Subcutaneous abdominal adipose tissue (tissue), 5 donors: ENCODE measurements around the gene GRID1.

Experiments
- H3K27ac ChIP-seq: one replicate; pipeline ENCODE4 v1.7.0; 2013; ENCODE audit warnings: low read depth, mild to moderate bottlenecking, inconsistent platforms, low read length, moderate library complexity
- H3K27me3 ChIP-seq, 5 donors: one replicate each; pipeline ENCODE4 v1.7.0; 2013; ENCODE audit warnings: low read length in 5 of 5, inconsistent platforms in 1 of 5; ENCODE audit not compliant: control insufficient read depth in 5 of 5, insufficient read depth in 4 of 5
- H3K36me3 ChIP-seq, 5 donors: one replicate each; pipeline ENCODE4 v1.7.0; 2013; ENCODE audit warnings: low read length in 5 of 5; ENCODE audit not compliant: control insufficient read depth in 5 of 5, insufficient read depth in 5 of 5
- H3K4me1 ChIP-seq, 5 donors: one replicate each; pipeline ENCODE4 v1.7.0; 2013; ENCODE audit warnings: low read length in 5 of 5, mild to moderate bottlenecking in 3 of 5, moderate library complexity in 1 of 5; ENCODE audit not compliant: control insufficient read depth in 5 of 5, insufficient read depth in 5 of 5
- H3K4me3 ChIP-seq, 5 donors: one replicate each; pipeline ENCODE4 v1.7.0; 2013; ENCODE audit warnings: low read length in 5 of 5, low read depth in 1 of 5
- H3K9ac ChIP-seq, 5 donors: one replicate each; pipeline ENCODE4 v1.7.0; 2013; ENCODE audit warnings: low read length in 5 of 5, mild to moderate bottlenecking in 4 of 5, moderate library complexity in 3 of 5
- H3K9me3 ChIP-seq, 5 donors: one replicate each; pipeline ENCODE4 v1.7.0; 2013; ENCODE audit warnings: low read length in 5 of 5; ENCODE audit not compliant: control insufficient read depth in 5 of 5
- donor health status: healthy.
- donor health status: healthy.
- donor health status: healthy.
- donor health status: healthy.
- donor health status: healthy.

GRID1 gene

DNA sequence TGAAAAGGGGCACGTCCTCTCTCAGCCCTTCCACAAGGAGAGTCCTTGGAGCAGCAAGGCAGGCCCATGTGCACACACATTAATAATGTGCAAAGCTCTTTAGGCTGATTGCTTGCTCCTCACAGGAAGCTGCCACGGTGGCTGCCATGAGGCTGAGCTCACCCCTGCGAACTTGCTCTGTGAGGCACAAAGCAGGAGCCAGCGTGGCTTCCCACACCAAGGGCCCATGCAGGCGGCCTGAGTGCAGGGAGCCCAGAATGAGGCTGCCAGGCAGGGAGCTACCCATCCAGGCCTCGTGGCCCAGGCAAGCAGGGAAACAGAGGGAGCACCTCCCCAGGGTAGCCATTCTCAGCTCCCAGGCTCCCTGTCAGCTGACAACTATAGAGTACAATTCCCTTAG, 242.9 kb downstream of the GRID1 start:
- no peak overlapping the region for H3K27ac ChIP-seq
- H3K9me3 ChIP-seq = peaks cover 0 to 6% (median 0%) of the 10 kb centered on the region in 5 donors

DNA sequence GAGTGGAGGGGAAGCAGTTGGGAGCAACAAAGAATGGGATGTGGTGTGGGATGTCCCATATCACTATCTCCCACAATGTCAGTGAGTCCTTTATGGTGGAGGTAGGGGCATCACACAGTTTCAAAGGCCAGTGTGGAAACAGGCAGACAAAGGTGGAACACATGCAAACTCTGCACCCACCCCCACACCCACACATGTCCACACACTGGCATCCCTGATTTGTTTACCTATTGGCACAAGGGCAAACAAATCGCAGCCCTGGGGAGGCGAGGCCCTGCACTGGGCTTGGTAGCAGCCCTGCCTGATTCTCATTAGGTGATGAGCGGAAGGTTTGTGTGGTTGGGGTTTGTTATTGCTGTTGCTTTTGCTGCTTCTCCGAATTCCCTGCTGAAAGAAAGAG, 243.3 kb downstream of the GRID1 start:
- peaks cover 0 to 6% (median 0%) of the 10 kb centered on the region in 5 donors for H3K9me3 ChIP-seq
- no peak overlapping the region for H3K9ac ChIP-seq
- no peaks in the 10 kb centered on the region for H3K36me3 ChIP-seq
- H3K27ac ChIP-seq = no peak overlapping the region
- H3K4me1 ChIP-seq = no peaks in the 10 kb centered on the region
- H3K27me3 ChIP-seq = peaks cover 0 to under 1% (median 0%) of the 10 kb centered on the region in 5 donors
- H3K4me3 ChIP-seq = no peak overlapping the region

More for the DNA sequence above, 242.9 kb downstream of the GRID1 start:
- H3K27me3 ChIP-seq = peaks cover 0 to 4% (median 0%) of the 10 kb centered on the region in 5 donors
- H3K36me3 ChIP-seq = no peaks in the 10 kb centered on the region
- H3K4me1 ChIP-seq = no peaks in the 10 kb centered on the region
- no peak overlapping the region for H3K4me3 ChIP-seq
- no peak overlapping the region for H3K9ac ChIP-seq

DNA sequence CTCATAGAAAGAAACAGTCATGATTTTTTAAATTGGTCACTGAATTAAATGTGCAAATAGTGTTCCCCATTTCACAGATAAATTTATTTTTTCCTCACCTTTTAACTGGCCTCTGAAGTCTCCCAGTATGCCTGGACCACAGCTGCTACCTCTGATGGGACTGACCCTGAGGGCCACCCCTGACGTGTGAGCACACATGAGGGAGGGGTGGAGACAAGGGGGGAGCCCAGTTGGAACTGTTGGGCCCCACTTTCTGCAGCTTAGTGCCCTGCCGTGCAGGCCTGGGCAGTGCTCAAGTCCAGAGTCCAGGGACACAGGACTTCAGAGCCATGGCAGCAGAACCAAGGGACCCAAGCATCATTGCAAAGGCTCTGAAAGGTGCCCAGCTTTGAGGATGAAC, 243.9 kb downstream of the GRID1 start:
- H3K27ac ChIP-seq = no peak overlapping the region
- no peak overlapping the region for H3K9ac ChIP-seq
- no peaks in the 10 kb centered on the region for H3K4me1 ChIP-seq
- no peaks in the 10 kb centered on the region for H3K36me3 ChIP-seq
- H3K27me3 ChIP-seq = no peaks in the 10 kb centered on the region
- H3K4me3 ChIP-seq = no peak overlapping the region
- peaks cover 0 to 6% (median 0%) of the 10 kb centered on the region in 5 donors for H3K9me3 ChIP-seq

DNA sequence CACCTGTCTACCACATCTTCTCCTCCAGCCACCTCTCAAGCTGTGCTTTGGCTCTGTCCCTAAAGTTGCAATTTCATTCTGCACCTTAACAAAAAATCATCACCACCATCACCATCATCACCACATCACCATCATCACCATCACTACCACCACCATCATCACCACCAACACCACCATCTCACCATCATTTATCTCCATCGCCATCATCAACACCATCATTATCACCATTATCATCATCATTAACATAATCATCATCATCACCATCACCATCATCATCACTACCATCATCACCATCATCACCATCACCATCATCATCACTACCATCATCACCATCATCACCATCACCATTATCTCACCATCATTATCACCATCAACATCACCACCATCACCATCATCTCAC, 245.4 kb downstream of the GRID1 start:
- Histone ChIP-seq H3K9me3 (peaks cover 0 to 12% (median 0%) of the 10 kb centered on the region in 5 donors), H3K4me1 (no peaks in the 10 kb centered on the region), H3K36me3 (no peaks in the 10 kb centered on the region), H3K27me3 (no peaks in the 10 kb centered on the region), H3K9ac (no peak overlapping the region), H3K27ac (no peak overlapping the region), H3K4me3 (no peak overlapping the region)

DNA sequence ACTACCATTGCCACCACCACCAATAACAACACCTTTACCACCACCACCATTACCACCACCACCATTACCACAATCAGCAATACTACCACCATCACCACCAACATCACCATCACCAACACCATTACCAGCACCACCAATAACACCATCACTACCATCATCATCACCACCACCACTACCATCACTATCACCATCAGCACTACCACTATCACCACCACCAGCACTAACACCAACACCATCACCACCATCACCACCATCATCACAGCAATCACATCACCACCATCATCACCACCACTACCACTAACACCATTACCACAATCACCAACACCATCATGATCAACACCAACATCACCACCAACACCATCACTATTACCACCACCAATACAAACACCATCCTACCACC, 249.5 kb downstream of the GRID1 start:
- Histone ChIP-seq H3K27me3 (peaks cover 0 to 5% (median 4%) of the 10 kb centered on the region in 5 donors), H3K9ac (no peak overlapping the region), H3K27ac (no peak overlapping the region), H3K36me3 (no peaks in the 10 kb centered on the region), H3K9me3 (peaks cover 0 to 12% (median 0%) of the 10 kb centered on the region in 5 donors), H3K4me1 (no peaks in the 10 kb centered on the region), H3K4me3 (no peak overlapping the region)

DNA sequence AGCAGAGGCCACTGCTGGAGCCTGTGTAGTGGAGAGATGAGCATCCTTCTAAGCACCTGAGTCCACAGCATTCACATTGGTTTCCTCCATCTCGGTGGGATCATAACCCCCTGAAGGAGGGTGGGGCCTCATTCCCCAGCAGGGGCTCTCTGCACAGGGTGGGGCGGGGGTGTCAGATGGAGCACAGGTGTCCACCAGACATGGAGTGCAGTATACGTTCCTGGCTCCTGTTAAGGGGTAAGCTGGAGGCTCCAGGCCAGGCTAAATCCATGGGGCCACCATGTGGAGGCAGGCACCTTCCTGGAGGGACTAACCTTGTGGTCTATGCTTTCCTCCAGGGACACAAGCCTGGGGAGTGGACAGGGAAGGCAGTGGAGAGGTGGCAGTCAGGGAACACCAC, 252.6 kb downstream of the GRID1 start:
- no peaks in the 10 kb centered on the region for H3K4me1 ChIP-seq
- no peak overlapping the region for H3K9ac ChIP-seq
- H3K9me3 ChIP-seq = peaks cover 0 to 11% (median 0%) of the 10 kb centered on the region in 5 donors
- peaks cover 0 to 5% (median 4%) of the 10 kb centered on the region in 5 donors for H3K27me3 ChIP-seq
- no peak overlapping the region for H3K27ac ChIP-seq
- no peaks in the 10 kb centered on the region for H3K36me3 ChIP-seq
- no peak overlapping the region for H3K4me3 ChIP-seq

DNA sequence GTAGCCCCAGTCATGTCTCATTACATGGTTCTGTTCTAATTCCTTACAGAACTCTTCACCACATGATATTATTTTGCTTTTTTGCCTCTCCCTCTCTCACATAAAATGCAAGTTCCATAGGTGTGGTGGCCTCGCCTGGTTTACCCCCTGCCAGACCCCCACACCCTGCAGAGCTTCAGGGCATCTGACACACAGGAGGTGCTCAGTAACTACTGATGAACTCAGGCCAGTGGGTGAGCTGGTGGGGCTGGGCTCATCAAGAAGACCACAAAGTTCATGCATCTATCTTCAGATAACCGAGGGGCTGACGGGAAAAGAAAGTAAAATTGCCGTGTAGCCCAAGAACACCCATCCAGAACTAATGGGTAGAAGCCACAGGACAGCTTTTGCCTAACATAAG, 253.1 kb downstream of the GRID1 start:
- H3K4me3 ChIP-seq = no peak overlapping the region
- no peaks in the 10 kb centered on the region for H3K4me1 ChIP-seq
- H3K9ac ChIP-seq = no peak overlapping the region
- H3K36me3 ChIP-seq = no peaks in the 10 kb centered on the region
- H3K27ac ChIP-seq = no peak overlapping the region
- peaks cover 0 to 11% (median 0%) of the 10 kb centered on the region in 5 donors for H3K9me3 ChIP-seq
- H3K27me3 ChIP-seq = peaks cover 0 to 5% (median 4%) of the 10 kb centered on the region in 5 donors

DNA sequence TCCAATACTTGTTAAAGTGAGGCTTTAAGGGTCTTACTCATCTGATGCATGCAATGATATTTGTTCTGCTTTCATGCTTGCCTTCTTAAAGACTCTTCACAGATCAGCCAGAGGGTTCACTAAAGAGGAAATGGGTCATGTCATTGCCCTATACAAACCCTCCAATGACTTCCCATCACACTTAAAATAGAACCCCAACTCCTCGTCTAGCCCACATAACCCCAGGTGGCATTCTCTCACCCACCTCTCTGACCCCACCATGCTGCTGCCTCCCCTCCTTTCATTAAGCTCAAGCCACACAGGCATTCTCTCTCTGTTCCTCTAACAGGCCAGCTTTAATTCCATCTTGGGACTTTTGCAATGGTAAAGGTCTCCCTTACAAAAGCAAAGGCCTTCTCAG, 253.6 kb downstream of the GRID1 start:
- Histone ChIP-seq H3K9ac (no peak overlapping the region), H3K4me1 (no peaks in the 10 kb centered on the region), H3K4me3 (no peak overlapping the region), H3K36me3 (no peaks in the 10 kb centered on the region), H3K27ac (no peak overlapping the region), H3K9me3 (peaks cover 0 to 11% (median 0%) of the 10 kb centered on the region in 5 donors), H3K27me3 (peaks cover 0 to 5% (median 4%) of the 10 kb centered on the region in 5 donors)

DNA sequence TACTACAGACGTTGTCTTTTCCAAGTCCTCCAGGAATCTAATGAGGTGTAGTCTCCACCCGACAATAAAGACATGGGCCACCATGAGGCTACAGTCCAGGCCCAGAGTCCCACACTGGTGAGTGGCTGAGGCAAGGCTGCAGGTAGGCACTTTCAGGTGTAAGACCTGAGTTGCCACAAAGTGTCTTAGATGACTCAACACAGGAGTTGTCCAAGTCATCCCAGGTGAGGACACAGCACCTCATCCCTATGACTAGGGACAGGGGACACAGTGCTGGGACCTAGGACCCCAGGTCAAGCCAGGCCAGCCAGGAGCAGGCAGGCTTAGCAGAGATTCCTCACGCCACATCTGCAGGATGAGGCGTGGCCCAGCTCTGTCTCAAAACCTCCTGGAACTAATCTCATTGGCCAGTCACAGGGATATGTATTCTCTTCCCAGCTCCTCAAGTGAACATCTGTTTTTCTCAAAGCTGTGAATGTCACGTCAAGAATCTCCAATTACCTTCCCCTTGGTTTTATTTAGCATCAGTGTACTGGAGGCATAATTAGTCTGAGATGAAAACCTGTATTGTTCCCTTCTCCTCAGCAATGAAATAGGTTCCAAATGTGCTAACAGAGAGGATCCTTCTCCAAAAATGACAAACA, 254.6 kb downstream of the GRID1 start:
- H3K4me3 ChIP-seq = no peak overlapping the region
- no peaks in the 10 kb centered on the region for H3K4me1 ChIP-seq
- H3K36me3 ChIP-seq = no peaks in the 10 kb centered on the region
- peaks cover 0 to 8% (median 0%) of the 10 kb centered on the region in 5 donors for H3K9me3 ChIP-seq
- H3K27me3 ChIP-seq = peaks cover 0 to 5% (median 4%) of the 10 kb centered on the region in 5 donors
- no peak overlapping the region for H3K9ac ChIP-seq
- H3K27ac ChIP-seq = no peak overlapping the region

DNA sequence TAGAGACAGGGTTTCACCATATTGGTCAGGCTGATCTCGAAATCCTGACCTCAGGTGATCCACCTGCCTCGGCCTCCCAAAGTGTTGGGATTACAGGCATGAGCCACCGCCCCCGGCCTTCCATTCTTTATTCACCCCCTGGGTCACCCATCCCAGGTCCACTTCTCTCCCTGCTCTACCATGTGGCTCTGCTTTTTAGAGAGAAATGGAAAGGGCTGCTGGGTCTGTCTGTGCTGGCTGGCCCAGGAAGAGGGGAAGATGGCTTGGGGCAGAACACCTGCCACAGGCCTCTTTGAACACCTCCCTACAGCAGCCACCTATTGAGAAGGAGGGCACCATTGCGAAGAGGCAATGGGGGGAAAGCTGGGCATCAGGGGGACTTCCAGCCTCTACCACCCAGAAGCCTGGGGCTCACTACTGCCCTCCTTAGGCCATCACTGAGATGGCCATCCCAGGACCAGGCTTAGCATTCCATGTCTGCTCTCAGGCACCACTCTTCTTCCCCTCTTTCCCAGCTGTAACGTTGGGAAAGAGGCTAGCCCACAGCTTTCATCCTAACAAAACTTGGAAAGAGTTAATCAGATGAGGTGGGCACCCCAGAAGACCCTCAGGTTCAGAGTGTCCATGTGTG, 256.3 kb downstream of the GRID1 start:
- Histone ChIP-seq H3K9me3 (peaks cover 0 to 5% (median 0%) of the 10 kb centered on the region in 5 donors), H3K4me3 (no peak overlapping the region), H3K27me3 (peaks cover 0 to 5% (median 4%) of the 10 kb centered on the region in 5 donors), H3K27ac (no peak overlapping the region), H3K36me3 (no peaks in the 10 kb centered on the region), H3K4me1 (no peaks in the 10 kb centered on the region), H3K9ac (no peak overlapping the region)
